Stimulated activated CD4-positive, alpha-beta T cell treated with anti-CD3 and anti-CD28 coated beads, TNF-alpha, amount 100 ng/mL, for 1 hour (primary cell): ENCODE data around the gene HUWE1.

Experiments
- DNase-seq, 3 donors: peaks; one replicate each; pipeline ENCODE4 v3.0.0-alpha.2; 2020; ENCODE audit warnings: low read depth in 3 of 3, low spot score in 1 of 3

The HUWE1 gene

GRCh38 chrX:53694642-53695041 lies 8.1 kb upstream of the HUWE1 start:
- no peak for DNase-seq

GRCh38 chrX:53688300-53688699 lies 1.8 kb upstream of the HUWE1 start:
- DNase-seq: no peak

GRCh38 chrX:53685711-53686110 lies 808 bp downstream of the HUWE1 start:
- no peak for DNase-seq

- DNase-seq: no peak
These were observed 1.9 kb downstream of the HUWE1 start for GRCh38 chrX:53684415-53685192.

- peak; percentile 68 to 79 (median 76) for DNase-seq
These were observed 2.7 kb downstream of the HUWE1 start for GRCh38 chrX:53683556-53684414.

GRCh38 chrX:53682885-53683555 lies 3.5 kb downstream of the HUWE1 start:
- DNase-seq: no peak

DNA sequence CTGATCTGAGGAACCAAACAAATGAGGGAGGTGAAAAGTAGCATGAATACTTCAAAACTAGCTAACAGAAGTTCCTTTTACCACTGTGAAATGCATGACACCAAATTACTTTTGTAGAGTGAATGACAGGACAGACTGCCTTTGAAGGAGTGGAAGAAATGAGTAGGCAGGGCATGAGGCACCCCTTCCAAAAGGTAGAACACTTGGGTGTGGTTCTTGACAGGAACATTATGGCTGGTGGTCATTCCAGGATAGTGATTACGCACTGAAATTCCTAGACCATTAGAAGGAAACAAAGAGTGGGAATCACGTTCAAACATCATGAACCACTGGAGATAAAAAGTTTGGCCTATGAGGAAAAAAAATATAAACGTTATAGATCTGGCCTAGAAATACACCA lies 4.9 kb downstream of the HUWE1 start:
- DNase-seq: no peak

DNA sequence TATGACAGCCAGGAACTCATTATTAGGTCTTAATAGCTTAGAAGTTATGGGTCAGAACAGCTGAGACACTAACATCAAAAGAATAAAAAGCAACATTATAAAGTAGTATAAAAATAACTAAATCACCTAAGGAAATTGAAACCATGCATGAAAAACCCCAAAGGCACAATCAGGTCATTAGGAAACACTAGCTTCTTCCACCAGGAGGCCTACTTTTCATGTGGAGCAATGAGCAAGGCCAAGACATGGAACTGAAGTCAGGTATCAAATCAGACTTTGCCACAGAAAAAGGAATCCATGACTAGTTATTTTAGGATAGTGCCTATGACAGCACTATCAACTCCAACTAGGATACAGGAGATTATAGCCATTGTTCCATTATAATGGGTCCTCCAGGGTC lies 7.9 kb downstream of the HUWE1 start:
- DNase-seq: no peak

DNA sequence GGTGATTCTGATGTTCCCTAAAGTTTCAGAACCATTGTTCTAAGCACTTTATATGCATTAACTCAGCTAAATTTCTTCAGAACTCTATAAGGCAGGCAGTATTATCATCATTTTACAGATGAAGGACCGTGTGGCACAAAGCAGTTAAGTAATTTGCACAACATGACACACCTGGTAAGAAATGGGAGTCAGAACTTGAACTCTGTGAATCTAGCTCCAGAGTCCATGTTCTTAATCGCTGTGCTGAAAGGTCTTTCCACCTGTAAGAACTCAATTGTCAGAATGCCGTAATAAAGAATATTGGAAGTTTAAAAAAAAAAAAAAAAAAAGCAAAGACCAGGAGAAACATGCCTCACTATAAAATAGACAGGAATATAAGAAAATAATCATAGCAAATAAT lies 9.2 kb downstream of the HUWE1 start:
- DNase-seq: no peak

GRCh38 chrX:53674581-53674980 lies 11.9 kb downstream of the HUWE1 start:
- no peak for DNase-seq

DNA sequence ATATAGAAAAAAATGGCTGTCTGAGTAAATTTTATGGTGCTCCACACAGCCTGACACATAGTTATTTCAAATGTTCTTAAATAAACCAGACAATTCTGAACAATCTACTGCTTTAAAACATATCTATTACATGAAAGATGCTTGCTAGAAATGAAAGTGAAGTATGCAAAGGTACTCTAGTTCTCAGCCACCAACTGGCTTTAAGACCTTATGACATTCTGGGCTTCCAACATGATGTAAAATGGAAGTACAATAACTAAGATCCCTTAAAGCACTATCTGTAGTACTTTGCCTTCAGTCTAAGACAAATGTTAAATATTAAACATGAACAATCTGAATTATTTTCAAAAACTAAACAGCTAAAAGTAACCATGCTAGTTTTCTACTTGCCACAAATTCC lies 17.3 kb downstream of the HUWE1 start:
- DNase-seq: no peak

DNA sequence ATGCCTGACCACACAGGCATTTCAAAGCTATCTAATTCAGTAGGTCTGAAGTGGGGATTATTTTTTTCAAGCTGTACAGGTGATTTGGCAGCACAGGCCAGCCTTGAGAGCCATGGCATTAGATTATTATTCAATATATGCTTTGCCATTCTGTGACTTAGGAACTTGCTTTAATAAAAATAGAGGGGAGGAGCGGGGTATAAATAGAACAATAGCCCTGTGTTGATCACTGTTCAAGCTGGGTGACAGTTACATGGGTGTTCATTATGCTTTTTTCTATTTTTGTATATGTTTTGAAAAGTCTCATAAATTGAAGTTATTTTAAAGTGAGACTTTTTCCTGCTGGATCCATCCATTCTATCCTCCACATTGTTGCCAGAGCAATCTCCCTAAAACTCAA lies 20.3 kb downstream of the HUWE1 start:
- DNase-seq: no peak

DNA sequence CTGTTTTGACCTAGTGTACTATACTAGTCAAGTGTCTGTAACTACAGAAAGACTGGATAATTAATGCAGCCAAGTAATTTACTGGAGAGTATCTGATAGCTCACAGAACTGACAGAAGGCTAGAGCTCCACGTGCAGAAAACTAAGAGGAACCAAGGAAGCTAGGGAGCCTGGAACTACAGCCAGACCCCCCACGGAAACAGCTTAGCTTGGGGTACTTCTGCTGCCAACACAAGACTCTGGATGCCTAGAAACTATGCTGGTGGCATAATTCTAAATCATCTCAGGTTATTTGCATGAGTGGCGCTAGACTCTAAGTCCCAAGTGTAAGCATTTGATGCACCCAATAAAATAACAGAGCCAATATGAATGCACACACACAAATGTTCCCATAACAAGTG lies 26.5 kb downstream of the HUWE1 start:
- no peak for DNase-seq

- no peak for DNase-seq
These were observed 27.5 kb downstream of the HUWE1 start for GRCh38 chrX:53659039-53659438.

DNA sequence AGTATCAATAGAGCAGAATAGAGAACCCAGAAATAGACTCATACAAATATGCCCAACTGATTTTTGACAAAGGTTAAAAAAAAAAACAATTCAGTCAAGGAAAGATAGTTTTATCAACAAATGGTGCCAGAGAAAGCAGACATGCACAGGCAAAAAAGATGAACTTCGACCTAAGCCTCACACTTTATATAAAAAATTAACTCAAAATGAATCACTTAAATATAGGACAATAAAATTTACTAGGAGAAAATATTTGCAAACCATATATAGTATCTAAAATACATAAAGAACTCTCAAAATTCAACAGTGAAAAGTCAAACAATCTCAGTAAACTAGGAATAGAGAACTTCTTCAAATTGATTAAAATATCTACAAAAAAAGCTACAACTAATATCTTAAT lies 29.7 kb downstream of the HUWE1 start:
- DNase-seq: no peak

- no peak for DNase-seq
These were observed 32.1 kb downstream of the HUWE1 start for GRCh38 chrX:53654376-53654775.

DNA sequence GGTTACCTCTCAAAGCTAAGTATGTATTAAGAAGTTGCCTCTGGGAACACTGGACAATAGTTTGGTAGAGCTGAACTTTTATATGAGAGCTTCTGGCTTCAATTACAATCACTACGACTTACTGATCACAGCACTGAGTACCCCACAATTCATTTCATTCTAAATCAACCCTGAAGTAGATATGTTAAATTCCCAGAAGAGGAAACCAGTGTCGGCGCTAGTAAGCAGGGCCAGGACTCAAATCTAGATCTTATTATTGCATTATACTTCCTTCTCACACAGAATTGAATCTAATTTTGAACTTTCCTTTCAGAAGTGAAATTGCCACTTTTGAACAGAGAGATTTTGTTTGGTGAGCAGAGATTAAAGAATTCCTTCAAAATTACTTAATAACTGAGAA lies 41.8 kb downstream of the HUWE1 start:
- no peak for DNase-seq

- DNase-seq: no peak
These were observed 44.2 kb downstream of the HUWE1 start for GRCh38 chrX:53642337-53642736.

DNA sequence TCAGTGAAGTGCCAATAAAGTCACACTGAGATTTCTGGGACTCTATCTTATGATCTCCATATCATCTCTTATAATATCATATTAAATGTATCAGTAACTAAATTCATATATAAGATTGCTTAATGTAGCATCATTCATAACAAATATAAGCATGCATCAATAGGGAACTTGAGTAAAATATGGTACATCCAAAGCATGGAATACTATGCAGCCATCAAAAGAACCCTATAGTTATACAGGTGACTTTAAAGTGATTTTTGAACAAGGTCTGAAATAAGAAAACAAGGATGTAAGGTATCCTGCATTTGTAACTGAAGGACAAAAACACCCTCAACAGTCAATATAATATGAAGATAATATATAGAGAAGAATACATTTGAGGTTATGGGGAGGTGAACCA lies 47.3 kb downstream of the HUWE1 start:
- DNase-seq: no peak

- no peak for DNase-seq
These were observed 49.0 kb downstream of the HUWE1 start for GRCh38 chrX:53637479-53637878.

- no peak for DNase-seq
These were observed 55.4 kb downstream of the HUWE1 start for GRCh38 chrX:53631156-53631555.

DNA sequence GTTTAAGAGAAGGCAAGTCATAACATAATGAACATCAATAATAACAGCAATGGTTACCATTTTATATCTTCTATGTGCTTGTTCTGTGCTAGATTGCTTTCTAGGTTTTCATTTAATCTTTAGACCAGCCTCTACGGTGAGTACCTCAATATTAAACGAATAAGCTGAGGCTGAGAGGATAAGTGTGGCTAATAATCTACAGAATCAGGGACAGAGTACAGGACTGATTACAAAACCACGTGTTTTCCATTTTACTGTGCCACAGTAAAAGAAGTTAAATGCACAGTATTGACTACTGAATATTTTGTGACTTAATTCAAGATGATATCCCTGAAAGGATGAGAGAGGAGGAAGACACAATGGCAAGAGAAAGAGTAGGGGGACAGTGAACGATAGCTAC lies 56.3 kb downstream of the HUWE1 start:
- no peak for DNase-seq
